GM12878 (cell line): ENCODE results near the gene TSC22D3. TPM values are rescaled to one million over a fixed set of nuclear protein-coding genes. Genes with fewer than 3 reads are reported as not detected.

ENCODE experiments used
- CBX3 ChIP-seq: fragments of 200-600 bp; sonication (generic); IDR thresholded peaks from 2 replicates; pipeline ENCODE4 v1.6.1; 2016; ENCODE audit warnings: low read depth, borderline replicate concordance
- CTCF ChIP-seq, 3 experiments: IDR thresholded peaks in 2 of 3; conservative IDR thresholded peaks in 1 of 3; 2 replicates each; pipeline ENCODE4 v1.5.1; 2011; ENCODE audit warnings: low read depth in 3 of 3, low read length in 3 of 3, mild to moderate bottlenecking in 3 of 3, control low read depth in 2 of 3, moderate library complexity in 2 of 3, inconsistent platforms in 1 of 3, mixed read lengths in 1 of 3; ENCODE audit not compliant: control insufficient read depth in 2 of 3, insufficient read depth in 1 of 3; ENCODE audit errors: extremely low read depth in 1 of 3
- E2F8 ChIP-seq: fragments of 450-650 bp; IDR thresholded peaks from 2 replicates; pipeline ENCODE4 v1.6.1; 2018; ENCODE audit warnings: mild to moderate bottlenecking, low read depth, moderate library complexity; ENCODE audit not compliant: partially characterized antibody
- HDAC6 ChIP-seq: fragments of 200-600 bp; sonication (generic); IDR thresholded peaks from one replicate; pipeline ENCODE4 v1.8.0; 2017; ENCODE audit warnings: antibody characterized with exemption; ENCODE audit not compliant: unreplicated experiment
- KAT2A ChIP-seq: conservative IDR thresholded peaks from 2 replicates; pipeline ENCODE4 v1.6.1; 2011; ENCODE audit warnings: low read depth, low read length; ENCODE audit not compliant: control insufficient read depth
- MEF2A ChIP-seq: IDR thresholded peaks from 2 replicates; pipeline ENCODE4 v1.6.1; 2011; ENCODE audit warnings: low read depth, mild to moderate bottlenecking, low read length, moderate library complexity; ENCODE audit not compliant: insufficient read depth
- MYB ChIP-seq: fragments of 150-350 bp; IDR thresholded peaks from 2 replicates; pipeline ENCODE4 v1.6.1; 2014; ENCODE audit warnings: mild to moderate bottlenecking, low read depth, low read length, borderline replicate concordance
- NBN ChIP-seq: fragments of 450-650 bp; IDR thresholded peaks from 2 replicates; pipeline ENCODE4 v1.6.1; 2016
- NR2F1 ChIP-seq: fragments of 450-650 bp; conservative IDR thresholded peaks from 2 replicates; pipeline ENCODE4 v1.6.1; 2017; ENCODE audit warnings: mild to moderate bottlenecking
- PBX3 ChIP-seq: IDR thresholded peaks from 2 replicates; pipeline ENCODE4 v1.6.1; 2011; ENCODE audit warnings: mild to moderate bottlenecking, low read depth, low read length, moderate library complexity; ENCODE audit not compliant: insufficient replicate concordance
- PML ChIP-seq: IDR thresholded peaks from 2 replicates; pipeline ENCODE4 v1.6.1; 2012; ENCODE audit warnings: low read length, inconsistent platforms
- SIX5 ChIP-seq: IDR thresholded peaks from 2 replicates; pipeline ENCODE4 v1.6.1; 2011; ENCODE audit warnings: mild to moderate bottlenecking, low read depth, low read length, moderate library complexity; ENCODE audit not compliant: severe bottlenecking
- SP1 ChIP-seq: IDR thresholded peaks from one replicate; pipeline ENCODE4 v1.6.1; 2011; ENCODE audit warnings: low read depth, low read length
- ZNF24 ChIP-seq: fragments of 450-650 bp; IDR thresholded peaks from 2 replicates; pipeline ENCODE4 v1.6.1; 2017; ENCODE audit warnings: antibody characterized with exemption, mild to moderate bottlenecking
- ZSCAN29 ChIP-seq: fragments of 450-650 bp; IDR thresholded peaks from 2 replicates; pipeline ENCODE4 v1.6.1; 2017; ENCODE audit warnings: mild to moderate bottlenecking, moderate library complexity
- polyA plus RNA-seq, 11 experiments: library from polyadenylated mRNA; depleted of rRNA in 4 of 11; unstranded in 6 of 11; stranded (reverse) in 5 of 11; fragments of >200 nt; fragmentation: Nextera tagmentation in 4 of 11; fragmentation: Illumina TruSeq in 1 of 11; extraction: Ambion mirVana in 4 of 11; extraction: Trizol in 1 of 11; gene quantifications; 1 replicate in 1 of 11; 2 replicates in 10 of 11; pipeline versions ENCODE4 v1.2.1 to v1.2.3, GENCODE V29; 2011 to 2016; ENCODE audit warnings: inconsistent platforms in 2 of 11, missing spikeins in 2 of 11, low read depth in 1 of 11
- total RNA-seq, 4 experiments: library from RNA; depleted of rRNA in 3 of 4; stranded (reverse); fragments of >200 nt in 3 of 4; fragmentation: Illumina TruSeq in 1 of 4; extraction: Trizol in 1 of 4; gene quantifications; 2 replicates each; pipeline versions ENCODE4 v1.2.1 to v1.2.3, GENCODE V29; 2013 to 2021
- TF ChIP-seq, protein P1 (sequence below): IDR thresholded peaks from 2 replicates; pipeline ENCODE4 v1.6.1; 2012; ENCODE audit warnings: mild to moderate bottlenecking, low read depth, low read length

Gene TSC22D3
- total and polyA plus RNA-seq, 10 of the 15 experiments (the other 5 are each of a cell fraction or from before 2014, with no cell fraction given): 4.6 to 122 (median 16.1) TPM

GRCh38 chrX:107729558-107730297 is 45.9 kb downstream of the TSC22D3 start (continued):
- TF ChIP-seq, protein P1, sequence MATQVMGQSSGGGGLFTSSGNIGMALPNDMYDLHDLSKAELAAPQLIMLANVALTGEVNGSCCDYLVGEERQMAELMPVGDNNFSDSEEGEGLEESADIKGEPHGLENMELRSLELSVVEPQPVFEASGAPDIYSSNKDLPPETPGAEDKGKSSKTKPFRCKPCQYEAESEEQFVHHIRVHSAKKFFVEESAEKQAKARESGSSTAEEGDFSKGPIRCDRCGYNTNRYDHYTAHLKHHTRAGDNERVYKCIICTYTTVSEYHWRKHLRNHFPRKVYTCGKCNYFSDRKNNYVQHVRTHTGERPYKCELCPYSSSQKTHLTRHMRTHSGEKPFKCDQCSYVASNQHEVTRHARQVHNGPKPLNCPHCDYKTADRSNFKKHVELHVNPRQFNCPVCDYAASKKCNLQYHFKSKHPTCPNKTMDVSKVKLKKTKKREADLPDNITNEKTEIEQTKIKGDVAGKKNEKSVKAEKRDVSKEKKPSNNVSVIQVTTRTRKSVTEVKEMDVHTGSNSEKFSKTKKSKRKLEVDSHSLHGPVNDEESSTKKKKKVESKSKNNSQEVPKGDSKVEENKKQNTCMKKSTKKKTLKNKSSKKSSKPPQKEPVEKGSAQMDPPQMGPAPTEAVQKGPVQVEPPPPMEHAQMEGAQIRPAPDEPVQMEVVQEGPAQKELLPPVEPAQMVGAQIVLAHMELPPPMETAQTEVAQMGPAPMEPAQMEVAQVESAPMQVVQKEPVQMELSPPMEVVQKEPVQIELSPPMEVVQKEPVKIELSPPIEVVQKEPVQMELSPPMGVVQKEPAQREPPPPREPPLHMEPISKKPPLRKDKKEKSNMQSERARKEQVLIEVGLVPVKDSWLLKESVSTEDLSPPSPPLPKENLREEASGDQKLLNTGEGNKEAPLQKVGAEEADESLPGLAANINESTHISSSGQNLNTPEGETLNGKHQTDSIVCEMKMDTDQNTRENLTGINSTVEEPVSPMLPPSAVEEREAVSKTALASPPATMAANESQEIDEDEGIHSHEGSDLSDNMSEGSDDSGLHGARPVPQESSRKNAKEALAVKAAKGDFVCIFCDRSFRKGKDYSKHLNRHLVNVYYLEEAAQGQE: no peak
- TF ChIP-seq CBX3 (no peak), SIX5 (no peak), E2F8 (no peak), NR2F1 (peak; percentile 44; the same call in 1 of the 2 replicates), PBX3 (no peak), PML (no peak), CTCF (IDR thresholded peaks at IDR 0.05 in 2 of 3, conservative IDR thresholded peaks at IDR 0.05 in 1 of 3; ENCODE audit: control insufficient read depth in 2 of 3, extremely low read depth in 1 of 3, insufficient read depth in 1 of 3, low read depth in 3 of 3, low read length in 3 of 3) (peak in 2 of 3 experiments; percentile 1 to 24; a peak in 2 of 6 replicates), MYB (no peak), SP1 (no peak), KAT2A (no peak), MEF2A (no peak), ZNF24 (no peak), ZSCAN29 (no peak), NBN (no peak), HDAC6 (no peak)
